Brain pericyte (primary cell): ENCODE results near the gene OGFOD1.
A peak's percentile ranks its signal among the peaks of the same experiment; 100 is the strongest.
"Not testable (repeated sequence)": the region's sequence is repeated elsewhere in the genome, so short reads cannot be mapped to it uniquely, and the experiment has no call there.

ENCODE experiments used
- DNase-seq: peaks from one replicate; pipeline ENCODE4 v3.0.0-alpha.2; 2012; ENCODE audit warnings: low read depth, low spot score

Gene OGFOD1

DNA sequence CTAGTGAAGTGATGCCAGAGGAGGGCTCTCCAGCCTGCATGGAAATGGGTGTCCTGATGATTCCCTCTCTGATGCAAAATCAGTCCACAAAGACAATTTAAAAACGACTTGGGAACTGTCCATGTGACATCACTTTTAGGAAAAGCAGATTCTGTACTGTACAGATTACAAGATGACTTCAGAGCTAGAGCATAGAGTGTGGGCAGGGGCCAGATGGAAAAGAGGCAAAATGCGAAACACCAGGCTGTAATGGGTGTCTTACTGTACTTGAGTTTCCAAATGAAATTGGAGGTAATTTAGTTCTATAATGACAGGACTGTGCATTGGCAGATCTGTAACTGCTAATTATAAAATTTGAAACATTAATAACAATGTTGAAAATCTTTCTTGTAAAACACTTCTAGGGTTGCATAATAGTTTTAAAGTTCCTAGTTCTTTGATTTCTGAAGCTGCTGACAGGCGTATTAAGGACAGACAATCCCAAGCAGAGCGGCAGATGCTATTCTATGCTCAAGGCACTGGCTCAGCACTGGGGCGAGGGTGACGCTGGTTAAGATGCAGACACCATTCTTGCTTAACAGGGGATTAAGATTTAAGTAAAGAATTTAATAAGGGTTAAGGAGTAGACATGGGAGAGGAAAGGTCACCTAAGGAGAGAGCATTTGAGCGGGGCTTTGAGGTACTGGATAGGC lies 29.6 kb downstream of the OGFOD1 start:
- no peak for DNase-seq

DNA sequence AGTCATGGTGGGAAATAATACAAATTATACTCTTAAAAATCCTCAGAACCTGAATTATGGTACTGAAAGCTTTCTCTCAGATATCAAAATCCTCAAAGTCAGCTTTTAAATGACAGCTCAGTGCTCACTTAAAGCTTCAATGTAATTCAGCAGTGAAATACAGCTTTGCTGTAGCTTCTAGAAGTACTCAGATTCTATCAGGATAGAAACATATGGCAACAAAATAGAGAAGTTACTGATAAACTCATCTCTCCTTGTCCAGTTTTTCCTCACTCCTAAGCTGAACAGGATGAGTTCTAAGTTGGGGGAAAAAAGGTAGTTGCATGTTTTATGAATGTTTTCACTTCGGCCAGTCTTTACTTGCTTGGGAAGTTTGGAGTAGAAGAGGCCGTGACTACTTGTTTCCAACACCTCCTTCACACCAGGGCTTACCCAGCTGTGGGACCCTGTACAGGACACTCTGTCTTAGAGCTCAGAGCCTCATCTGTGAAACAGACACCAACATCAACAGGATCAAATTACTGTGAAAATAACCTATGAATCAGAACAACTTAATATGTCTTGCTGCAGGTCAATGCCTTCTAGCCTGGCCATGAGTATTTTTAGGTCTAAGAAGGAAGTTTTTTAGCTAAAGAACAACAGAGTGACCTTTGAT lies 30.2 kb downstream of the OGFOD1 start:
- DNase-seq = no peak

DNA sequence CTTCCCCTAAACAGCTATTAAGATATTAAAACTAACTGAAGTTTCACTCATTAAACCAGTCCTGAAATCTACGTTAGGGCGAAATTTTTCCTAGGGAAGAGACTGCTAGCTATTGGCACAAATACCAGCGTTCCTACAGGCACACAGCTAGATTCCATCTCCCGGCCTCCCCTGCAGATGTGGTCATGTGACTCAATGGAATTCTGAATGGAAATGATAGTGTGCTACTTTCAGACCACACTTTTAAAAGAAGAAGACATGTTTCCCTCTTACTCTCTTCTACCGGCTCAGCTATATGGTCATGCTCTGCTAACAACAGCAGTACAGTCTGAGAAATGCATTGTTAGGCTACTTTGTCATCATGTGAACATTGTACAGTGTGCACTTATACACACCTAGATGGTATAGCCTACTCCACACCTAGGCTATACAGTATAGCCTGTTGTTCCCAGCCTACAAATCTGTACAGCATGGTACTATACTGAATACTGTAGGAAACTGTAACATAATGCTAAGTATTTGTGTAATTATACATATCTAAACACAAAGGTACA lies 31.4 kb downstream of the OGFOD1 start:
- no peak for DNase-seq

DNA sequence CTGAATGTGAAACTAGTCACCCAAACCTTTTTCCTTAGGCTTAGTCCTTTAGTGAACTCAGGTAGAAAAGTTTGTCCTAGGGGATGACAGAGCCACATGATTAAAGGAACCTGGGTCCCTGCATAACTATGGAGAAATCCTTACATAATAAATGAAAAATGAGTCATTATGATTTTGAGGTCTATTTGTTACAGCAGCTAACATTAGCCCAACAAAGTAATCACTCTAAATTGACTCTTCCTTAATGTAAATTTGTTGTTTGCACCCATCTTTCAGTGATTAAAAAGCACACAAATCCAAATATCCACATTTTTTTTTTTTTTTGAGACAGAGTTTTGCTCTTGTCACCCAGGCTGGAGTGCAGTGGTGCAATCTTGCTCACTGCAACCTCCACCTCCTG lies 32.0 kb downstream of the OGFOD1 start:
- no peak for DNase-seq

DNA sequence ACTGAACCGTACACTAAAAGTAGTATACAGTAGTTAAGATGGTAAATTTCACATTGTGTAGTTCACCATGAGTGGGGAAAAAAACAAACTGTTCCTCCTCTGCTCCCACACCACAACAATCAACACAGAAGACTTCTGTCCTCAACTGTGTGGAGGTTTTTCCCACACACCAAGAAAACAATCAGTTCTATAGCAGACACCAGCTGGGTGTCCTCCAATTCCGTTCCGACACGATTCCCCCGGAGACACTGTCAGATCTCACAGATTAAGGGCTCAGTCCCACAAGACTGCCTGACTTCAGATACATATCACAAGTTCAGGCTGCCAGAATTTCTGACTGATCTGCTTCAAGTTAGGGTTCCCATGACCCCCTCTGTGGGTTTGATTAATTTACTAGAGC lies 36.7 kb downstream of the OGFOD1 start:
- DNase-seq = no peak

DNA sequence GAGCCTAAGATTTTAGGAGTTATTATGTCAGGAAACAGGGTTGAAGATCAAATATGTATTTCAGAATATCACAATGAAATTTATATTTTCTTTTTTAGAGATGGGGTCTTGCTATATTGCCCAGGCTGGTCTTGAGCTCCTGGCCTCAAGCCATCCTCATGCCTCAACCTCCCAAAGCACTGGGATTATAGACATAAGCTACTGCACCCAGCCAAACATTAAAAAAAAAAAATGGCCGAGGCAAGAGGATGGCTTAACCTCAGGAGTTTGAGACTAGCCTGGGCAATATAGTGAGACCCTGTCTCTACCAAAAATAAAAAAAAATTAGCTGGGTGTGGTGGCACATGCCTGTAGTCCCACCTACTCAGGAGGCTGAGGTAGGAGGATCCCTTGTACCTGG lies 37.5 kb downstream of the OGFOD1 start:
- not testable (repeated sequence) for DNase-seq

DNA sequence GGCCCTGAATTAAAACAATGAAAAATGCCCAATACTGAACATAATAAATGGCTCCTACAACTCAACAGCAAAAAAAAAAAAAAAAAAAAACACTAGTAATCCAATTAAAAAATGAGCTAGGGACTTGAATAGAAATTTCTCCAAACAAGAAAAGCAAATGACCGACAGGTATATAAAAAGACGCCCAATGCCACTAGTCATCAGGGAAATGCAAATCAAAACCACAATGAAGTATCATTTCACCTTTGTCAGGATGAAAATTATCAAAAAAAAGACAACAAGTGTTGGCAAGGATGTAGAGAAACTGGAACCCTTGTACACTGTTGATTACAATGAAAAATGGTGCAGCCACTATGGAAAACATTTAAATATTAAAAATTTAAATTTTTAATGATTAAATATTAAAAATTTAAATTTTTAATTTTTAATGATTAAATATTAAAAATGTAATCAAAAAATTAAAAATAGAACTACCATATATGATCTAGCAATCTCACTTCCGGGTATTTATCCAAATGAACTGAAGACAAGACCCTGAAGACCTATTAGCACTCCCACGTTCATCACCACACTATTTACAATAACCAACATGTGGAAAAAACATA lies 40.4 kb downstream of the OGFOD1 start:
- DNase-seq = no peak

DNA sequence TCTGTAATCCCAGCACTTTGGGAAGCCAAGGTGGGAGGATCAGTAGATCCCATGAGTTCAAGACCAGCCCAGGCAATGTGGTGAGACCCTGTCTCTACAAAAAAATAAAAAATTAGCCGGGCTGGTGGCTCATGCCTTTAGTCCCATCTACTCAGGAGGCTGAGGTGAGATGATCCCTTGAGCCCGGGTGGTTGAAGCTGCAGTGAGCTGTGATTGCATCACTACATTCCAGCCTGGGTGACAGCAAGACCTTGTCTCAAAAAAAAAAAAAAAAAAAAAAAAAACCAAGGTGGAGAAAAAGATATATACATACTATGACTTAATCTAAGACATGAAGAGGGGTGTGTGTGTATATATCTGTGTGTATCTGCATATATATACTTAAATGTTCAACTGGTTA lies 41.8 kb downstream of the OGFOD1 start:
- no peak for DNase-seq

DNA sequence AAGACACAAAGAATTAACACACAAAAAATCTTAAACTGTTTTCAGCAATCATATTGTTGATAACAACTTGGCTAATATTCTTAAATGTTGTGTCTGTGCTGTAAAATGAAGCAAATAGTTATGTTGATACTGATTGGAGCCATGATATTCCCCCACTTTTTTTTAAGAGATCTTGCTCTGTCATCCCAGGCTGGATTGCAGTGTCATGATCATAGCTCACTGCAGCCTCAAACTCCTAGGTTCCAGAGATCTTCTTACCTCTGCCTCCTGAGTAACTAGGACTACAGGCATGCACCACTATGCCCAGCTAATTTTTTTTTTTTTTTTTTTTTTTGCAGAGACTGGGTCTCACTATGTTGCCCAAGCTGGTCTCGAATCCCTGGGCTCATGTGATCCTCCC lies 42.5 kb downstream of the OGFOD1 start:
- no peak for DNase-seq

DNA sequence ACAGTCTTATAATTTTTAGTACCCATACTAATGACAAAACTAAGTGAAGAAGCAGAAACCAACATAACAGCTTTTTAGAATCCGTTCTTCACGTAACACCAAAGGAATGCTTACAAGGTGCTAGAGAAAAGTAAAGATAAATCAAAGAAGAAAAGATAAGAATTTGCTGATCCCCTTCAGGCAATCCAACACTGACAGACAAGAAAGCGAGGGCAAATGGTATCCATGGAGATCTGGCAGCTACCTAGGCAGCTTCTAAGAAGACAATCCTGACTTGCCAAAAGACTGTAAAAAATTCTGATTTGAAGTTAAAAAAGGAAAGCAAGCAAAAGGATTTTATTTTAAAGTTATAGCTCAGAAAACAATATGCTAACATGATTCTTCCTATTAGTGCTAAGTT lies 53.8 kb downstream of the OGFOD1 start:
- DNase-seq = no peak

DNA sequence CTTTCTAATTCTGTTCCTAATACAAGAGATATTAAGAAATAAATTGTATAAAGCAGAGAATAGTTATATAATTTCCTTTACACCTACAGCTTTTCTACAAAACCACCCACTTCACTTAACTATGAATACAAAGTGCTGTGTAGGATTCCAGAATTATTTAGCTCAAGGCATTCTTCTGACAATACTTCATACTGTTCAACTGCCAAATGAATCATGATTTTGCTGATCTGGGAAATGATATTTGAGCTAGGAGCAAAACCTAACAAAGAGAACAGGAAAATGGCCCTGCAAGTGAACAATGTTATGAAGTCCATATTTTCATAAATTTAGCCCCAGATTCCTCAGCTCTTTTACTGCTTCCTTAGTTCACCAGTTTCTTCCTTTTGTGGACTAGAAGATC lies 55.6 kb downstream of the OGFOD1 start:
- no peak for DNase-seq

DNA sequence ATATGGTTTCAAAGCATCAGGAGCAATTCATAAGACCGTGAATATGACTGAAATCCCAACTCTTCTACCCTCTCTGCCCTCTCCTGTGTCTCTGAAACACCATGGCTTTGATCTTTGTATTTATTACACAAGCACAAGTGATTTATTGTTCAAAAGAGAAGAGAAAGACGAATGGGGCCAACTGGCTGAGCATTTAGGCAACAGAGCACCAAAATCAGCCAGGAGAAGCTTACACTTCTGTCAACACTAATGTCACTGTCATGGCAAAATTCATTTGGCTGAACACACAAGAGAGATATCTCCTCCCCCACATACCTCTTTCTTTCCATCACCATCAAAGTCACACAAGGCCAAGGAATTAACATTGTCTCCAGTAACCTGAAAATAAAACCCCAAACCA lies 59.2 kb downstream of the OGFOD1 start:
- no peak for DNase-seq

DNA sequence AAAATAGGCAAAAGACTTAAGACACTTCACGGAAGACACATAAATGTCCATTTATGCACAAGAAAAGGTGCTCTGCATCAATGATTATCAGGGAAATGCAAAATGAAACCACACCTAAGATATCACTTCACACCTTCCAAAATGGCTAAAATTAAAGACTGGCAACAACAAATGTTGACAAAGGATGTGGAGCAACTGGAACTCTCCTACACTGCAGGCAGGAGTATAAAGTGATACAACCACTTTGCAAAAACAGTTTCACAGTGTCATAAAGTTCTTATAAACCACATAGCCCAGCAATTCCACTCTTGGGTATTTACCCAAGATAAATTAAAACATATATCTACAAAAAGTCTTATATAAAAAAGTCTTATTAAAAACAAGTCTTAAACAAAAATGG lies 60.7 kb downstream of the OGFOD1 start:
- no peak for DNase-seq

DNA sequence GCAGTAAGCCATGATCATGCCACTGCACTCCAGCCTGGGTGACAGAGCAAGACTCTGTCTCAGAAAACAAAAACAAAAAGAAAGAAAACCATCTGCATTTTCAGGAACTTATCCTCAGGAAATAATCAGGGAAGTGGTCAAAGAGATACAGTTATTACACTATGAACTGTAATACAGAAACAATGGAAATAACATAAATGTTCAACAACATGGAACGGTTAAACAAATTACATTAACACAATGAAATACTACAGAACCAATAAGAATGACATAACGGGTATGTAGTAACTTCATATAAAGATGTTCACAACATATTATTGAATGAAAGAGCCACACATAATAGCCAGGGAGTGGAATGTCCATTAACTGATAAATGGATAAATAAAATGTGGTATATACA lies 61.7 kb downstream of the OGFOD1 start:
- no peak for DNase-seq

DNA sequence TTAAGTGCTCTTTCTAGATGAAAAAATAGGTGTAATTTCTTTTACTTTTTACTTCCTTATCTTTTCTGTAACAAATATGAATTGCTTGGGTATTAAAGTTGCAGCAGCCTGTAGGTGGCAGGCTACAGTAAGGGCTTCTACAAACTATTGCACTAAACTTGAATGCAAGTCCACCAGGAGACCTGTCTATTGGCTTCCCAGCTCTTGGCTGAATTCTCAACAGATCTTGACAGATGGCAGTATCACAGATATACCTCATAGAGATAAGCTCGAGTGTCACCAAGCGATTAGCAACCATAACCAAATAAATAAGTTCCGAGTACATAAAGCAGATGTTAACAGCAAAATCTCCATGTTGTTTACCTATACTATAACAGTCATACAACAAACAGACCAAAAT lies 62.6 kb downstream of the OGFOD1 start:
- no peak for DNase-seq

DNA sequence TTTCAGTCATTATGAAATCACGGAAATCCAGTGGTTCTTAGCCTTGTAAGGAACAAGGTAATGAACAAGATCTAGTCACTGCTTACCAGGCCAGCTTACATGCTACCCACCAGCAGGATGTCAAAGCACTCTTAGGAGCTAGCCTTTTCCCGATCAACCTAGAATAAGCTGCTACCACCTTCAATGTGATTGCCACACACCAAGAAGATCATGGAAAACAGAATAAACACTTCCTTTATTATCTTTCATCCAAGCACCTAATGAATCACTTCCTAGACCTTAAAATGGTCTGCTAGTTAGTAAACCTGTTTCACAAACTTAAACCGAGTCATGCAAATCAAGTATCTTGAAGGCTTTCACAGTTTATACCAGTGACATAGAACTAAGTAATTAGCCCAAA lies 63.5 kb downstream of the OGFOD1 start:
- no peak for DNase-seq

DNA sequence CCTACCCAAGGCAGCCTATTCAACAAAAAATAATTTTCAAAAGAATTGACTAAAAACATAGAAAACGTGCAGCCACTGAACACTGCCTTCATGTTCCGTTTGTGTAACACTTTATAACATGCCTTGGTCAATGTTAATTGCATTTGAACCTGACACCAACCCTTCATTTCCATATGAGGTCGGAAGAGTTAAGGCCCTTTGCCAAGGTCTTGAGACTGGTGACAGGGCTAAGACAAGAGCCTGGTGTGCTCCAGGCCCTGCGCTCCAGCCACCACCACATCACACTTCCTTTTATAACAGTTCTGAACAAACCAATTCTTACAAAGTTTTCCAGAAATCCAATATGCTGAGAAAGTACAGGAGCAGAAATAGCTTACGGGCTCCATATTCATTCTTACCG lies 64.3 kb downstream of the OGFOD1 start:
- DNase-seq = no peak

DNA sequence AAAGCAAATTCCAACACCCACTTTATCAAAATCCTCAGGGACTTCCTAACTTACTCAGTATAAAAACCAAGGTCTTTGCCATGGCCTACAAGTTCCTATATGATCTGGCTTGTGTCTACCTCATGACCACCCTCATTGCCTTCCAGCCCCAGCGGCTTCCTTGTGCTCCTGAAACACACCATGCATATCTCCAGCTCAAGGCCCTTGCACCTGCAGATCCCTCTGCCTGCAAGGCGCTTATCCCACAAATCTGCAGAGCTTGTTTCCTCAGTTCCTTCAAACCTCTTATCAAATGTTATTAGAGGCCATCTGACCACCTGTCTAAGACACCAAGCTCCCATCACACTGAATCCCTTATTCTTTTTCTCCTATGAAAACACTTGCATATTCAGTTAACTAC lies 65.9 kb downstream of the OGFOD1 start:
- no peak for DNase-seq

DNA sequence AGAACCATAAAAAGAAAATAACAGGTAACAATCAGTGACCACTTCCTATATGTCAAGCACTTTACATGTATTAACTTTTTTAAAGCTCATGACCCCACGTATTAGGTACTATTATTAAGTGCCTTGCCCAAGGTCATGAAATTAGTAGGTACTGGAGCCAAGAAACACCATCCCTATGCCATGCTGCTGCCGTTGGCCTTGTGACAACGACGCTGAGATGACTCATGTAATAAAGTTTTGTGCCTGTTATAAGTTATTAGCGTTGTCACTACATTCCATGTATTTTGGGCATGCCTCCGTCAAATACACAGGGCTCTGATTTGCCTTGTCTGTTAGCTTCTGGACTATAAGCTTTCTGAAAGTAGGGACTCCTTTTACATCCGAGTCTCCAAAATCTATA lies 67.1 kb downstream of the OGFOD1 start:
- no peak for DNase-seq

DNA sequence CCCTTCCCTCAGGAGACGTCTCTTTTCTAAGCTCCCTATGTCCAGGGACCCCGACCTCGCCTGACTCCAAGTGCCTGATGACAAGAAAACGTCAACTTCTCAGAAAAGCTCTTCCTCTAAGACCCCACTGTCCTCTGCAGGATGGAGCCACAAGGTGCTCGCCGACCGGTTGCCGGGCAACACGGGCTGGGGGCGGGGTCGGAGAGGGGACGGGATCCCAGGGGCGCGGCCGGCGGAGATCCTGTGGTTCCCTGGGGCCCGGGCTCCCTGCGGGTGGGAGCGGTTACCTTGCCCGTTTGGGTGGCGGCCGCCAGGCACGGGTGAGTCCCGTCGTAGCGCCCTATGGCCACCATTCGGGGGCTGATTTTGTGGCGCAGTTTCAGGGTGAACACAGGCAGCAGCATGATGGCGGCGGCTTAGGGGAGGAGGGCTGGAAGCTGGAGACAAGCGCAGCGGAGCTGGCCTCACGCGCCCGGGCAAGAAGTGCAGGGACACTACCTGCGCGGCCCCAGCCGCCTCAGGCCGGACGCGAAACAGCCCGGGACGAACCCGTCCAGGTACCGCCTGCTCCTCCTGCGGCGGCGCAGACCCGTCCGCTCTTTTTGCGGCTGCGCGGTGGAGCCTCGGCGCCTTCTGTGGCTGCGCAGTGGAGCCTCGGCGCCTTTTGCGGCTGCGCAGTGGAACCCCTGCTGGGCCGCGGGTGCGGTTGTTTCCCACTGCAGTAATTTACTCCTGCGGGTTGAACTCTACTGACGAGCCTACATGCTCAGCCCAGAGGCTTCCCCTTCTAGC lies 68.3 kb downstream of the OGFOD1 start, which contains the start of gene BBS2:
Gene BBS2, minus strand, starts transcription at position 566 of the 792 bp plus-strand sequence. Its CDS starts 162 bp downstream, at position 404.
- peak; percentile 36 for DNase-seq

DNA sequence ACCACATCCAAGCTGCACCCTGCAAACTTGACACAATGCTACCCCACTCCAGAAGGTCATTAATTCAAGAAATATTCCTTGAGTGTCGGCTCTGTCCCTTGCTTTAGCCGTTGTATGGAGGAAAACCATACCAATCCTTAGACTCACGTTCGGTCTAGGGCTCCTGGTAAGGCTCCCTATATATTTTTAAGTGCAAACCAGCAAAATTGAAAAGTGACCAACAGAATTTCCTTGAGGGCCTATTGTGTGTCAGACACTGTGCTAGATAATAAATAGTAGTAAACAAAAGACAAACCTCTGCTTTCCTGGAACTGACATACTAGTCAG lies 68.9 kb downstream of the OGFOD1 start:
- no peak for DNase-seq

DNA sequence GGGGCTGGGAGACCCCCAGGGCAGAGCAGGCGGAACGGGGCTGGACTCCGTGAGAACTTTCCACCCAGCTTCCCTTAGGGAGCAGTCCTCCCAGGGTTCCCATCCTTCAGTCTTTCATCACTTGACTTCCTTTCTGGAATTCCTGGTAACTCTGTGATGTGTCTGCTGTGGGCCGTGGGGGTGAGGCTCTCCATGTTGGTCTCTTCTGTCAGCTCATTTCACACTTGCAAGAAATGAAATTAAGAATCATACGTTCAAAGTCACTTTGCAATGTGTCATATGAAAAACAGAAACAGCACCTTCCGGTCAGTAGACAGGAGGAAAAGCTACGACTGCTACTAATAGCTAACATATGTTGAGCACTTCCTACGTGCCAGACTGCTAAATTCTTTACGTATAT lies 73.9 kb downstream of the OGFOD1 start:
- DNase-seq = no peak
